ENCODE data around the gene RAB4A.
A peak's percentile ranks its signal among the peaks of the same experiment; 100 is the strongest.

DNA sequence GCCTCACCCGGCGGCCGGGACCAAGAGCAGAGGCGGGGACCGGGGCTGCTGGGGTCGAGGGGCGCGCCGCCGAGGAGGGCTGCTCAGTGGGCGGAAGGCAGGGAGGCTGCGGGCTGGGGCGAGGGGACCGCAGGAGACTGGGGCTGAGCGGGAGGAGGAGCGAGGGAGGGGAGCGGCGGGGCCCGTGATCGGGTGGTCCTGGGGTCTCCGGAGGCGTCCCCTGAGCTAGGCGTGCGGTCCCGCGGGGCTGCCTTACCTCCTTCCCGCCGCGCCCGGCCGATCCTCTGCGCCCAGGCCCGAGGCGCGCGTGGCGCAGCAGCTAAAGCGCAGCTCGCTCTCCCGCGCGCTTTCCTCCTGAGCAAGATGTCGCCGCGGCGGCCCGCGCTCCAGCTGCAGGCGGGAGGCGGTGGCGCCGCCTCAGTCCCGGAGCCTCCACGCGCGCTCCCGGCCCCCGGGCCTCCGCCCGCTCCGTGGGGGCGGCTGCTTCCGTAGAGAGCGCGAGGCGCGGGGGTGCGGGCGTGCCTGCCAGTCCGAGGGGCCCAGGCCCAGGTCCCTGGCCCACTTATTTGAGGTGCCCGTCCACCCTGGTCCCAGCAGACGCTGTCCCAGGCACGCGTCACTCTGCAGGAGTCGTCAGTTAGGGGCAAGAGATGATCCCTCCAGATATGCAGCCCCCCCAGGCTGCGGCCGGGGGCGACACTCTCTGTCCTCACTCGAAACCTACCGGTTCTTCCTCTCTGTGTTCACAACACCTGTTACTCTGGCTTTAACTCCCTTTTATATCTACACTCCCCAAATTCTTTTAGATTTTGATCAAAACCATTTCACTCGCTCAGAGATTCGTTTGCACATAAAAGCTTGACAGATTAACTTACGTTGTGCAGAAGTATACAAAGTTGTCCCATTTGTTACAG, 72.0 kb downstream of the RAB4A start, which contains the start of gene CCSAP:
- TF ChIP-seq, protein P1, sequence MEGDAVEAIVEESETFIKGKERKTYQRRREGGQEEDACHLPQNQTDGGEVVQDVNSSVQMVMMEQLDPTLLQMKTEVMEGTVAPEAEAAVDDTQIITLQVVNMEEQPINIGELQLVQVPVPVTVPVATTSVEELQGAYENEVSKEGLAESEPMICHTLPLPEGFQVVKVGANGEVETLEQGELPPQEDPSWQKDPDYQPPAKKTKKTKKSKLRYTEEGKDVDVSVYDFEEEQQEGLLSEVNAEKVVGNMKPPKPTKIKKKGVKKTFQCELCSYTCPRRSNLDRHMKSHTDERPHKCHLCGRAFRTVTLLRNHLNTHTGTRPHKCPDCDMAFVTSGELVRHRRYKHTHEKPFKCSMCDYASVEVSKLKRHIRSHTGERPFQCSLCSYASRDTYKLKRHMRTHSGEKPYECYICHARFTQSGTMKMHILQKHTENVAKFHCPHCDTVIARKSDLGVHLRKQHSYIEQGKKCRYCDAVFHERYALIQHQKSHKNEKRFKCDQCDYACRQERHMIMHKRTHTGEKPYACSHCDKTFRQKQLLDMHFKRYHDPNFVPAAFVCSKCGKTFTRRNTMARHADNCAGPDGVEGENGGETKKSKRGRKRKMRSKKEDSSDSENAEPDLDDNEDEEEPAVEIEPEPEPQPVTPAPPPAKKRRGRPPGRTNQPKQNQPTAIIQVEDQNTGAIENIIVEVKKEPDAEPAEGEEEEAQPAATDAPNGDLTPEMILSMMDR (tag by site-specific recombination; IDR thresholded peaks at IDR 0.05): peak; percentile 45; the same call in 1 of the 2 replicates
- TF ChIP-seq SCRT1 (tag by site-specific recombination; IDR thresholded peaks at IDR 0.05; ENCODE audit: borderline replicate concordance) (peak; percentile 79; the same call in 1 of the 2 replicates), ZNF335 (tag by site-specific recombination; conservative IDR thresholded peaks at IDR 0.05) (0 out of 2 replicates have a peak, but pooled peaks have one; percentile 69)
- TF ChIP-seq, protein P2, sequence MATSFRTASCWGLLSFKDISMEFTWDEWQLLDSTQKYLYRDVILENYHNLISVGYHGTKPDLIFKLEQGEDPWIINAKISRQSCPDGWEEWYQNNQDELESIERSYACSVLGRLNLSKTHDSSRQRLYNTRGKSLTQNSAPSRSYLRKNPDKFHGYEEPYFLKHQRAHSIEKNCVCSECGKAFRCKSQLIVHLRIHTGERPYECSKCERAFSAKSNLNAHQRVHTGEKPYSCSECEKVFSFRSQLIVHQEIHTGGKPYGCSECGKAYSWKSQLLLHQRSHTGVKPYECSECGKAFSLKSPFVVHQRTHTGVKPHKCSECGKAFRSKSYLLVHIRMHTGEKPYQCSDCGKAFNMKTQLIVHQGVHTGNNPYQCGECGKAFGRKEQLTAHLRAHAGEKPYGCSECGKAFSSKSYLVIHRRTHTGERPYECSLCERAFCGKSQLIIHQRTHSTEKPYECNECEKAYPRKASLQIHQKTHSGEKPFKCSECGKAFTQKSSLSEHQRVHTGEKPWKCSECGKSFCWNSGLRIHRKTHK (tag by site-specific recombination; IDR thresholded peaks at IDR 0.05): no peak
- TF ChIP-seq, protein P3, sequence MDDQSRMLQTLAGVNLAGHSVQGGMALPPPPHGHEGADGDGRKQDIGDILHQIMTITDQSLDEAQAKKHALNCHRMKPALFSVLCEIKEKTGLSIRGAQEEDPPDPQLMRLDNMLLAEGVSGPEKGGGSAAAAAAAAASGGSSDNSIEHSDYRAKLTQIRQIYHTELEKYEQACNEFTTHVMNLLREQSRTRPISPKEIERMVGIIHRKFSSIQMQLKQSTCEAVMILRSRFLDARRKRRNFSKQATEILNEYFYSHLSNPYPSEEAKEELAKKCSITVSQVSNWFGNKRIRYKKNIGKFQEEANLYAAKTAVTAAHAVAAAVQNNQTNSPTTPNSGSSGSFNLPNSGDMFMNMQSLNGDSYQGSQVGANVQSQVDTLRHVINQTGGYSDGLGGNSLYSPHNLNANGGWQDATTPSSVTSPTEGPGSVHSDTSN (CRISPR knock-in tag; IDR thresholded peaks at IDR 0.05): peak; percentile 37

All from HEK293 (cell line).